Activated T-helper 1 cell treated with anti-CD3 and anti-CD28 coated beads, Interleukin-2, amount 50 U/mL, for 16 hours (primary cell): ENCODE data around the gene RGPD8.
"Not testable (repeated sequence)": the region's sequence is repeated elsewhere in the genome, so short reads cannot be mapped to it uniquely, and the experiment has no call there.

Source experiments
- DNase-seq, 2 donors: peaks; one replicate each; pipeline ENCODE4 v3.0.0-alpha.2; 2020; ENCODE audit warnings: low read depth in 1 of 2, low spot score in 1 of 2

RGPD8 gene

GRCh38 chr2:112435716-112436431 is 2.4 kb upstream of the RGPD8 start:
- DNase-seq, result not testable (repeated sequence)

DNA sequence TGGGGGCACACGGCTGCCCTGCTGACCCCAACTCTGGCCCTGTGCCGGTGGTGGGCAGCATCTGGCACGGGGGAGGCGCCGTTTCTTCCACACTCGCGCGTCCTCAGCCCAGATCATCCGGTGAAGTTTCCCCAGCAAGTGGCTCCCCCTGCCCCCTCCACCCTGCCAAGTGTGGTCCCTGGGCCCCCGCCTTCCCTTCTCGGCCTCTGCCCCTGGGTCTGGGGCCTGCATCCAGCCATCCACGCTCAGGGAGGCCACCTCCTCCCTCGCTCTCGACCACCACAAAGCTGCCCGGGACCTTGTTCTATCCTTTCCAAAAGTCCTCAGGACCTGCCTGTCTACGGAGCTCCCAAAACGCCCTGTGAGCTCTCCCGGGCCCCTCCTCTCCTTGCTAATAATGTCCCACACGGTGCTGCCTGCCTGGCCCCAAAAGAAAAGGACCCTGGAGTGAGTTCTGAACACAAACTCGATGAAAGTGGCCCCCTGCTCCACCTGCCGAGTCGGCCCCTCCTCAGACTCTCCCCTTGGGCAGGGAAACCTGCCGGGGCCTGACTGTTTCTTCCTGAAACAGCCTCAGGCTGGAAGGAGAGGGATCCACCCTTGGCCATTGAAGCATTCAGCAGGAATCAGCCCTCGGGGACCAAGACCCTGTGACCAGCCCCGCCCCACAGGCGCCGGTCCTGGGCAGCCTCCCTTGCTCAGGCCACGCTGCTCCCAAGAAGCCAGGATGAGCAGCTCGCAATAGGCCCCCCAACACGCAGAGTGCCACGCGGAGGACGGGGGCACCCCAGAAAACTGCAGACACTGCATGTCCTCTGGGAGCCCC is 1.7 kb upstream of the RGPD8 start:
- not testable (repeated sequence) for DNase-seq

DNA sequence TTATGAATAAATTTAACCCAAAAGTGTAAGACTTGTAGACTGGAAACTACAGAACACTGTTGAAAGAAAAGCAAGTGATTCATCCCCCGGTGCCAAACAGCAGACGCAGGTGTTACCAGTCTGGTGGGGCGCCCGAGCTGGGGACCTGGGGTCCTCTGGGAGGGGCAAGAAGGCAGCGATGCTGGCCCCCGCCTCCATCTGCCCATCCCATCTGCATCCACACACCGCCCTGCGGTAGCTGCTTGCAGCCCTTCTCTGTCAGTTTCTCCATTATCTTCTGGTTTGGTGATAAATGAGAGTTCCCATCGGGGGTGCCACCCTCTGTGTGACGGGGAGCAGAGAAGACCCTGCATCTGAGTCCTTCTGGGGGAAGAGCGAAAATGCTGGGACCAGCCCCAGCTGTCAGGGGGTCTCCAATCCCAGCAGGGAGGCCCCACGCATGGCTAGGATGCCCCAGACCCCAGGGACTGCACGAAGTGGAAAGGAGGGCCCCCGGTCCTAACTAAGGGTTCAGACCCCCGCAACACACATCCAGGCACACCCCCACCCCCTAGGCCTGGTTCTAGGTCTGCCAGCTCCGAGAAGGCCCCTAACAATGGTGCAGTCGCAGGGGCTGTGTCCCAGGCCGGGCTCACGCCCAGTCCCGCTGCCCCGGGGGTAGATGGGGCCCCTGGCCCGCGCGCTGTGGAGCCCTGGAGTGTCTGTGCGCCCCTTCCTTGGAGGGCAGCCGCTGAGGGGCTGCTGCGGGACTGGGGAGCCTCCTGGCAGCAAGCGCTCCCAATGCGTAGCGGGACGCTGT is 686 bp upstream of the RGPD8 start:
- no peak for DNase-seq

GRCh38 chr2:112432735-112433479 is 538 bp downstream of the RGPD8 start:
- DNase-seq, result not testable (repeated sequence)

DNA sequence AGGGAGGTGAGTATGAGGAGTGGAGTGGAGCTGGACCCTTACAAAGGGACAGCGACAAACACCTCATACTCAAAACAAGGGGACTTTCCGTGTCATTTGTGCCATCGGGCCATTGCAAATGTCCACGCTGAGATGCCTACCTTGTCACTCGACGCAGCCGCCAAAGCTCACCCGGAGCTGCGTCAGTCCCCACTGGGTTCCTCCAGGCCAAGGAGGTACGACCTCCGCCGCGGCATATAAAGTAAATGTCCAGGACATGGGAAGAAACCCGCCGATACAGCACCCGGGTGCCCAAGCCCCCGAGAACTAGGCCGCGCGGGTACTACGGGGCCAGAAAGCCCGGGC is 1.1 kb downstream of the RGPD8 start:
- DNase-seq, result not testable (repeated sequence)

GRCh38 chr2:112431587-112432295 is 1.7 kb downstream of the RGPD8 start:
- not testable (repeated sequence) for DNase-seq

DNA sequence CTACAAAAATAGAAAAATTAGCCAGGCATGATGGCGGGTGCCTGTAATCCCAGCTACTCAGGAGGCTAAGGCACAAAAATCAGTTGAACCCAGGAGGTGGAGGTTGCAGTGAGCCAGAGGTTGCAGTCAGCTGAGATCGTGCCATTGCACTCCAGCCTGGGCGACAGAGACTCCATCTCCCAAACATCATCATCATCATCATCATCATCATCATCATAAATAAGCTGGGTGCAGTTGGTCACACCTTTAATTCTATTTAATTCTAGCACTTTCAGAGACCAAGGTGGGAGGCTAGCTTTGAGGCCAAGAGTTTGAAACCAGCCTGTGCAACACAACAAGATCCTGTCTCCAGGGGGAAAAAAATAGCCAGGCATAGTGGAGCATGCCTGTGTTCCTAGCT is 8.9 kb downstream of the RGPD8 start:
- DNase-seq, result not testable (repeated sequence)

DNA sequence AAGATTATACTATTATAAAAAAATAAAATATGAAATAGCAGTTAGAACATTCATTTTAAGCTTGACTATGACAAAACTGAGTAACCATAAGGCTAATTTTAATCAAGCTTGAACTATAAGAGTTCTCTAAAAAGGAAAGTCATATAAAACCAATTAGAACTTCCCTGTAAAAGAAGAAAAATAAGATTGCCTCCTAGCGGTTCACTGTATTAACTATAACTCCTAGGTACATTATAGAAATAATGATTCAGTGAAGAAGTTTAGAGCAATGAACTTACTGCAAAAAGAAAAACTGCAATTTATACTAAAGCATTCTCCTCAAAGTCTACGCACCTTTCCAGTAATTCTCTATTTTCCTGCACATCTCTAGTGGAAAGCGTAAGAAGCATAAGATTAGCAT is 16.6 kb downstream of the RGPD8 start:
- not testable (repeated sequence) for DNase-seq

DNA sequence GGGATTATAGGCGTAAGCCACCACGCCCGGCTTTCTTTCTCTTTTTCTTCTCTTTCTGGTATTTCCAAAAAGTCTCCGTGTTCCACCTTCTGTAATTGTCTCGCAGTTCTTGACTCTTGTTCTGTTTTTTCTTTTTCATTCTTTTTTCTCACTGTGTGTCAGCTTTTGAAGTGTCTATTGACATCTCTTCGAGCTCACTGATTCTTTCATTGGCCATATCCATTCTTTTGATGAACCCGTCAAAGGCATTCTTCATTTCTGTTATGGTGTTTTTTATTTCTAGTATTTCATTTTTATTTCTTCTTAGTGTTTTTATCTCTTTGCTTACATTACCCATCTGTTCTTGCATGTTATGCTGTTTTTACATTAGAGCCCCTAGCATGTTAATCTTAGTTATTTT is 73.4 kb downstream of the RGPD8 start:
- DNase-seq, result not testable (repeated sequence)

DNA sequence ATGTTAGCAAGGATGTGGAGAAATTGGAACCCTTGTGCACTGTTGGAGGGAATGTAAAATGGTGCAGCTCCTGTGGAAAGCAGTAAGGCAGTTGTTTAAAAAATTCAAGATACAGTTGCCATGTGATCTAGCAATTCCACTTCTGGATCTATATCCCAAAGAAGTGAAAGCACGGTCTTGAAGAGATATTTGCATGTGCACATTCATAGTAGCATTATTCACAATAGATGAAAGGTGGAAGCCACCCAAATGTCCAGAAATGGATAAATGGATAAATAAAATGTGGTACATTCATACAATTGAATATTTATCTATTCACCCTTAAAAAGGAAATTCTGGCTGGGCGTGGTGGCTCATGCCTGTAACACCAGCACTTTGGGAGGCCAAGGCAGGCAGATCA is 79.1 kb downstream of the RGPD8 start:
- DNase-seq, result not testable (repeated sequence)

DNA sequence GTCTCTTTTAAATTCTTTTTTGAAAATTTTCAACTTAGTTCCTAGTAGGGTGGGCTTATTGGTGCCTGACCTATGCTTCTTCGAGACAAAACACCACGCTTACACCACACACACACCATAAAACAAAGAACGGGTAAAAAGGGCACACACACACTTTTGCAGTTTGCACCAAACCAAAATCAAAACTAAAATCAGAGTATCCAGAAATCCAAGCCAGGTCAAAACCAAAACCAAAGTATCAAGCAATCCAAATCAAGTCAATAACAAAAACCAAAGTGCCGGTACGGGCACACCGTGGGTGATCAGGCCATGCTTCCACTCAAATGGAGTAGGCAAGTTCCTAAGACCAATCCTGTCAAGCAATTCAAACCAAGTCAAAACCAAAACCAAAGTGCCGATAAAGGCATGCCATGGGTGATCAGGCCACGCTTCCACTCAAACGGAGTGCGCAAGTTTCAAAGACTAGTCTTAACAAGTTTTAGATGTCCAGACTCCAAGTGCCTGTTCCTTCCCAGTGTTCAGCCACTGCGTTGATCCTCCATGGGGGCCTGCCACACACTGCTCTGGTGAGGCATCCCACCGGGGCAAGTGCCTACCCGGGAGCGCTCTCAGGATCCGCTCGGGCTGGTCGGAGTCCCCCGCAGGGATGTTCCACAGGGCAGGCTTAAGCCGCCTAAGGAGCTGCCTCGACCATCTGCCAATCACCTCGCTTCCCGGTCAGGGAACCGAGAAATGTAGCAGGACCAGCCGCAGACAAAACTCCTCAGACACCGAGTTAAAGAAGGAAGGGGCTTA is 80.4 kb downstream of the RGPD8 start:
- DNase-seq, result not testable (repeated sequence)

- not testable (repeated sequence) for DNase-seq
Measured at GRCh38 chr2:112352292-112352691, 81.2 kb downstream of the RGPD8 start.

- no peak for DNase-seq
Measured at GRCh38 chr2:112345030-112346027, 88.1 kb downstream of the RGPD8 start.

DNA sequence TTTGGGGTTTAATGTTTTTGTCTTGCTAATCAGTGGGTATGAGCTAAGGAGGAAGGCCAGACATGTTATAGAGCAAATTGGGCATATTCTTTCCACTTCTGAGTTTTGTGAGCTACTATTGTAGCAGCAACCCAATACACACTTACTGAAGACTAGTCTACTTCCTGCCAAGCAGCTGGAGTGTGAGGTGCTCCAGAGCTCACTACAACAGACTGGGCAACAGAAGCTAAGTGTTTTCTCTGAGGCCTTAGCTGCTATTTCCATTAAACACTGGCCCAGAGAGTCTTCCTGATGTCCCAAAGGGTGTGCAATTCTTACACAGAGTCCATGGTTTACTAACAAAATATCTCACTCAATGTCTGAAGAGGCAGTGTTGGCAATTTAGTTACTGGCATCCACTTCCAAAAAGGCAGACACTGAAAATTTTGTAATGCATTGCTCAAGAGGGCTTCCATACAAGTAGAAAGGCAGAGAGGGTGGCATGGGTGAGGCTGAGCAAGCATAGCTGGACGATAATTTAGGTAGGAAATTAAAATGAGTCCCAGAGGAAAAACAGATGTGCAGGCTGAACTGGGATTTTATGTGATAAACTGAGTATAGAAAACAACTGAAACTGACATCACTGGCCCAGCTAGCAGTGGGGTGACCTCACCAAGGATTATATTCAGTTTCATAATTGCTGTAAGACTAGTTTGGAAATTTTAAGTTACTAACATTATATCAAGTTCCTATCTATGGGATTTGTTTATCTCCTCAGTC is 89.4 kb downstream of the RGPD8 start:
- DNase-seq, result no peak

DNA sequence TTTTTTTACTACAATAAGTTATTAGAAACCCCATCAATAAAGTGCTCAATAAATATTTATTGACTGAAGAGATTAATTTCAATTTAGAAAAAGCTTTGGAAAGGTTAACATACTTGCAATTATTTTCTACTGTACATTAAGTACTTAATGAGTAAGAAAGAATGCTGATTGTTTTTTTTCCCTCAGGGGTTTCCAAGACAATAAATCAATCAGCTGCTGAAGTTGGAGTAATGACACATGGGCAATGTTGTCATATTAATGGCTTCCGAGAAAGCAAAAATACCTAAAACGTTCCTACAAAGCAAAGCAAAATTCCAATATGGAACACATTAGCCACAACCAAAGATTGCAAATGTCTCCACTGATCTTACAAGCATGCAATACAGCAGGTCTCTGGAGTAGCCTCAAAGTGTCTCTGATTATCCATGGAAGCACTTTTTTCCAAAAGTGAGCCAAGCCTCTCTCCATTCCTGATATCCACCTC is 91.3 kb downstream of the RGPD8 start:
- no peak for DNase-seq

GRCh38 chr2:112340475-112341267 is 92.8 kb downstream of the RGPD8 start:
- DNase-seq, result no peak

DNA sequence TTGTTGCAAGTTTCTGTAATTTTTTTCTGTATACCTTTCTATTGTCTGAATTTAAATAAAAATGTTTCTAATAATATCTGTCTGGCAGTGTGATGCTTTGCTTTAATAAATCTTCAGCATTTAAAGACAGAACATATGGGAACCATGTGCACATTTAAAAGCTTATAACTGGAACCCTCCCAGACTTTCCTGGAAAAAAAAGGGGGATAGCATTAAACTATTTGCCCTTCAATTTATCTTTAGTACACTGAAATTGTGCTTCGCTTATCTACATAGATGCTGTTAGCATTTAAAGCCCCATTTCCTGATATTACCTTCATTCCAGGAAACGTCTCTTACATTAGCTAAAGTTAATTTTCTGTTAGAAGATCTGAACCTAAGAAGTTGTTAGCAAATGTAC is 93.5 kb downstream of the RGPD8 start:
- DNase-seq, result no peak
